EL (cell line): ENCODE measurements around the gene CNTNAP2.
"Not testable (repeated sequence)": the region's sequence is repeated elsewhere in the genome, so short reads cannot be mapped to it uniquely, and the experiment has no call there.

Experiments used
- DNase-seq: peaks from one replicate; pipeline ENCODE4 v3.0.0-alpha.2; 2016

The CNTNAP2 gene

GRCh38 chr7:146172112-146172511, 55.5 kb downstream of the CNTNAP2 start:
- no peak for DNase-seq

GRCh38 chr7:146175716-146176115, 59.1 kb downstream of the CNTNAP2 start:
- no peak for DNase-seq

- no peak for DNase-seq
Observed at GRCh38 chr7:146176860-146177259, 60.3 kb downstream of the CNTNAP2 start.

GRCh38 chr7:146177301-146177700, 60.7 kb downstream of the CNTNAP2 start:
- no peak for DNase-seq

GRCh38 chr7:146185844-146186243, 69.2 kb downstream of the CNTNAP2 start:
- no peak for DNase-seq

- not testable (repeated sequence) for DNase-seq
Observed at GRCh38 chr7:146191428-146191827, 74.8 kb downstream of the CNTNAP2 start.

GRCh38 chr7:146201945-146202344, 85.3 kb downstream of the CNTNAP2 start:
- no peak for DNase-seq

GRCh38 chr7:146206270-146206669, 89.7 kb downstream of the CNTNAP2 start:
- no peak for DNase-seq

GRCh38 chr7:146208492-146208891, 91.9 kb downstream of the CNTNAP2 start:
- no peak for DNase-seq

- no peak for DNase-seq
Observed at GRCh38 chr7:146214842-146215241, 98.2 kb downstream of the CNTNAP2 start.

GRCh38 chr7:146216396-146217041, 99.9 kb downstream of the CNTNAP2 start:
- no peak for DNase-seq

- DNase-seq: no peak
Observed at GRCh38 chr7:146223851-146224250, 107.2 kb downstream of the CNTNAP2 start.

- no peak for DNase-seq
Observed at GRCh38 chr7:146232604-146233003, 116.0 kb downstream of the CNTNAP2 start.

GRCh38 chr7:146235195-146235594, 118.6 kb downstream of the CNTNAP2 start:
- no peak for DNase-seq

GRCh38 chr7:146242661-146243060, 126.1 kb downstream of the CNTNAP2 start:
- DNase-seq: no peak

GRCh38 chr7:146247991-146248390, 131.4 kb downstream of the CNTNAP2 start:
- not testable (repeated sequence) for DNase-seq

- not testable (repeated sequence) for DNase-seq
Observed at GRCh38 chr7:146248744-146249143, 132.1 kb downstream of the CNTNAP2 start.

- no peak for DNase-seq
Observed at GRCh38 chr7:146249272-146249671, 132.7 kb downstream of the CNTNAP2 start.

- no peak for DNase-seq
Observed at GRCh38 chr7:146255609-146256008, 139.0 kb downstream of the CNTNAP2 start.

- DNase-seq: no peak
Observed at GRCh38 chr7:146262527-146262926, 145.9 kb downstream of the CNTNAP2 start.

- DNase-seq: no peak
Observed at GRCh38 chr7:146276888-146277287, 160.3 kb downstream of the CNTNAP2 start.

GRCh38 chr7:146285418-146285817, 168.8 kb downstream of the CNTNAP2 start:
- no peak for DNase-seq

- no peak for DNase-seq
Observed at GRCh38 chr7:146290746-146291145, 174.1 kb downstream of the CNTNAP2 start.

- no peak for DNase-seq
Observed at GRCh38 chr7:146291900-146292299, 175.3 kb downstream of the CNTNAP2 start.

- no peak for DNase-seq
Observed at GRCh38 chr7:146296028-146296427, 179.4 kb downstream of the CNTNAP2 start.
